NCI-H2171 (cell line): ENCODE measurements around the gene MEIG1.
"Not testable (repeated sequence)": the region's sequence is repeated elsewhere in the genome, so short reads cannot be mapped to it uniquely, and the experiment has no call there.

ENCODE experiments used
- DNase-seq: peaks from one replicate; lab custom pipeline; 2025; lab: John Stamatoyannopoulos, UW

Gene MEIG1

GRCh38 chr10:14954934-14955333 is 4.3 kb upstream of the MEIG1 start:
- no peak for DNase-seq

- DNase-seq = no peak
Observed at GRCh38 chr10:14958872-14959220, 342 bp upstream of the MEIG1 start.

- no peak for DNase-seq
Observed at GRCh38 chr10:14967897-14968296, 8.7 kb downstream of the MEIG1 start.

GRCh38 chr10:14971867-14972448 is 12.8 kb downstream of the MEIG1 start:
- no peak for DNase-seq

GRCh38 chr10:14974153-14974998 is 15.2 kb downstream of the MEIG1 start:
- not testable (repeated sequence) for DNase-seq

- DNase-seq = no peak
Observed at GRCh38 chr10:14975672-14976273, 16.6 kb downstream of the MEIG1 start.

- DNase-seq = no peak
Observed at GRCh38 chr10:14982744-14983143, 23.6 kb downstream of the MEIG1 start.

GRCh38 chr10:14989552-14989951 is 30.4 kb downstream of the MEIG1 start:
- not testable (repeated sequence) for DNase-seq

GRCh38 chr10:14991035-14991749 is 32.0 kb downstream of the MEIG1 start:
- DNase-seq = not testable (repeated sequence)

GRCh38 chr10:14992336-14992735 is 33.1 kb downstream of the MEIG1 start:
- not testable (repeated sequence) for DNase-seq

- DNase-seq = not testable (repeated sequence)
Observed at GRCh38 chr10:14993500-14994455, 34.6 kb downstream of the MEIG1 start.

GRCh38 chr10:14995964-14996565 is 36.9 kb downstream of the MEIG1 start:
- DNase-seq = no peak

- DNase-seq = not testable (repeated sequence)
Observed at GRCh38 chr10:15013530-15013929, 54.3 kb downstream of the MEIG1 start.

GRCh38 chr10:15015451-15015850 is 56.3 kb downstream of the MEIG1 start:
- DNase-seq = no peak

- not testable (repeated sequence) for DNase-seq
Observed at GRCh38 chr10:15020966-15021365, 61.8 kb downstream of the MEIG1 start.
